Inferior parietal cortex (tissue), 1 donor: Measurements from ENCODE around the gene MIPEP.
A peak's percentile ranks its signal among the peaks of the same experiment; 100 is the strongest.
"Not testable (repeated sequence)": the region's sequence is repeated elsewhere in the genome, so short reads cannot be mapped to it uniquely, and the experiment has no call there.

Experiments
- DNase-seq: peaks from one replicate; pipeline ENCODE4 v3.0.0-alpha.2; 2016; ENCODE audit errors: extremely low spot score

Gene MIPEP

GRCh38 chr13:23889615-23890607 lies 711 bp upstream of the MIPEP start:
- peak; percentile 41 for DNase-seq

- DNase-seq: not testable (repeated sequence)
Observed at GRCh38 chr13:23884361-23884760, 4.8 kb downstream of the MIPEP start.

GRCh38 chr13:23883255-23883654 lies 5.9 kb downstream of the MIPEP start:
- DNase-seq: no peak

DNA sequence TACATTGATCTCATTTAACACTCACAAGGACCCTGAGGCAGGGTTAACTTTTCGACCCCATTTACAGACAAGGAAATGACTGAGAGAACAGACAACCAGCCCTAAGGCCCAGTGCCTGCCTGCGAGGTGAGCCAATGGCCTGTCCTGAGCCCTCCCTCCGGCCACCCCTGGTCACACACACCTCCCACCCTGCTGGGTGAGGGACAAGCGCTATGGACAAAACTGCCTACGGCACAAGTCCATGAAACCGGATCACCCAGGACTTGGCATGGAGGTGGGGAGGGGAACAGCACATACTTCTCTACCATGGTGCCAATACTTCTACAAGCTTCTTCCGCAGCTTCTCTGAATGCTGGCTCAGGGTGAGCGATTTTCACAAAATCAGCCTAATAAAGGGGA lies 7.8 kb downstream of the MIPEP start:
- not testable (repeated sequence) for DNase-seq

DNA sequence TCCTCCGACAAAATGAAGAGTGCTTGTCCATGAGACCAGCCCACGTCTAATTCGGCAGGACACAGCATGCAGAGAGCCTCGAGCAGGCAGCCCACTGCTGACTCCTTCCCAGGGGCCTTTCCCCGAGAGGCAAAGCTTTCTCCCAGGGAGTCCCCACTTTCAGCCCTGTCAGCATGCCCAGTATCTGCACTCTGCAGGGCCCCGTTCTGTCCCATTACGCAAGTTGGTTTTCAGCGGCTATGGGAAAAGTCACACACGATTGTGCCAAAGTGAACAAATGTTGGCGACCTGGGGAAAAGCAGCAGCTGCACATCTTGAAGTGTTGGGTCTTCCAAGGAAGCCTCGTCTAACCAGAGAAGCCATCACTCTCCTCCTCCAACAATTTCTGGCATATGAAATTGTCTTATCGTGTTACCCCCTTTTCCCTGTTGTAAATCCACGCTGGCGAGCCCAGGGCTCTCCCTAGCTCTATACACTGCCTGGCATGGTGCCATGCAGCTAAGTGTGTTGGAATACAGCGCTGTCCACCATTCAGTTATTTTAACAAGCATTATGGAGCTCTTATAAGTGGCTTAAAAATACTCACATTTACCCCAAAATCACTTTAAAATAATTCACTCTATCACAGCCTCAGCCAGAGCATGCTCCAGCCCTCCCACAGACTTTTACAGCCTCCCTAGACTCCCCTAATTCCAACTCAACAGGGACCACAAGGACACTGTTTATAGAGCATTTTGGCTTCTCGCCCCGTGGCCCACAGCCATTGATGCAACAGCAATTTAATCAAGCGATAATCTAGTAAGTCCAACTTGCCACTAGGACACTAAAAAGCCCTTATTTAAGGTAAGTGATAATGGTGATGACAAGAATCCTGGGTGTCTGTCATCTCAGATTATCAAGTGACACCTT lies 8.5 kb downstream of the MIPEP start:
- not testable (repeated sequence) for DNase-seq

DNA sequence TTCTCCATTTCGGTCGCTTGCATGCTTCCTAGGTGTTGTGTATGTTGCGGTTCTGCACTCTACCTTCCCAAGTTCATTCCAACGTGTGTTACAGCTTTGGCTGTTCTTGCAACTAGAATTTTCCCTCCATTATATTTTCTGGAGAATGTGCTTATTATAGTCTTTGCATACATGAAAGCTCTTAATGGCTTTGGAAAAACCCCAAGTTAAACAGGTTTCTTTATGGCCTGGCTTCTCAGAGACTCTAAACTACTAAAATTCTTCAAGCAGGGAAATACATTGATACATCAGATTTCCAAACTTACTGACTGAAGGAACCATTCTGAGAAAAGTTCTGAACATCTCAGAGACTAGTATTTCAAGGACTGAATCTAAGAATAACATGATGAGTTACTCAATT lies 11.9 kb downstream of the MIPEP start:
- no peak for DNase-seq

GRCh38 chr13:23876265-23876664 lies 12.9 kb downstream of the MIPEP start:
- DNase-seq: peak; percentile 54

DNA sequence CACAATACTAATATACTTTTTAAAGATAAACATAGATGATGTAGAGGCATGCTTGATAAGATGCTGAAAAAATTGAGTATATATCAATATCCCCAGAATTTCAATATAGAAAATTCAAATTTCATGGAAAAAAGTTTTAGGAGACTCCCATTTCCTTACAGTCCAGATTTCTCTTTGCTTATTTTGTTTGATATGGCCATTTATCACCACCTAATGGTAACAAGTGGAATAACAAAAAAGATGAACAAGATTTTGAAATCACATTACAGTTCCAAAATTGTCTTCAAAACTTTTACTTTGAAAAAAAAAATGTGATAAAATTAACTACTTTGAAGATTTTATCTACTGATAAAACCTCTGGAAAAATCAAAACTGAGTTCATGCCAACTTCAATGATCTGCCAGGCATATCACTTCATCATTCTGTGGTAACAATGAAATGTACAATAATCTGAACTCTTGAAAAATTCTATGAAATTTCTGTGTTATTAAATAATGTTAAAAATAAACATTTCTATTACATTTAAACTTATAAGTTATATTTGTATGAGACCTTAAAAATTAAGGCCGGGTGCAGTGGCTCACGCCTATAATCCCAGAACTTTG lies 17.5 kb downstream of the MIPEP start:
- peak; percentile 45 for DNase-seq

DNA sequence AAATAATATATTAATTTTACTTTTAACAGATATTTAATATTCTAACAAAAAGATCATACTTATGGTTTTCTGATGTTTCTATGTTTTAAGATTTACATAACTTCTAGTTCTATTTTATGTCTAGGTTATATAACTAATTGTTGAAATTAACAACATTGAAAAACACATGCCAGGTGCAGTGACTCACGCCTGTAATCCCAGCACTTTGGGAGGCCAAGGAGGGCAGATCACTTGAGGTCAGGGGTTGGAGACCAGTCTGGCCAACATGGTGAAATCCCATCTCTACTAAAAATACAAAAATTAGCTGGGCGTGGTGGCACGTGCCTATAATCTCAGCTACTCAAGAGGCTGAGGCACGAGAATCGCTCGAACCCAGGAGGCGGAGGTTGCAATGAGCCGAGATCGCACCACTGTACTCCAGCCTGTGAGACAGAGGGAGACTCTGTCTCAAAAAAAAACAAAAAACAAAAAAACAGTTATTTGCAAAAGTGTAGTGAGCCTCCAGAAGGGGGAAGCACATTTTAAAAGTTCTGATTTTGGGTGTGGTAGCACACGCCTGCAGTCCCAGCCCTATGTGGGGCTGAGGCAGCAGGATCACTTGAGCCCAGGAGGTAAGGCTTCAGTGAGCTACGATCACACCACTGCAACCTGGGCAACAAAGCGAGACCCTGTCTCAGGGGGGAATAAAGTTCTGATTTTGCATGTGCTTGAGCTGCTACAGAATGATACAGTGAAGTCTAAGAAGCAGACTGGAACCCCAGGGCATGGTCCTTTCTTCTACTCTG lies 18.7 kb downstream of the MIPEP start:
- no peak for DNase-seq

- no peak for DNase-seq
Observed at GRCh38 chr13:23868521-23868920, 20.7 kb downstream of the MIPEP start.

GRCh38 chr13:23867027-23867491 lies 22.1 kb downstream of the MIPEP start:
- DNase-seq: no peak

DNA sequence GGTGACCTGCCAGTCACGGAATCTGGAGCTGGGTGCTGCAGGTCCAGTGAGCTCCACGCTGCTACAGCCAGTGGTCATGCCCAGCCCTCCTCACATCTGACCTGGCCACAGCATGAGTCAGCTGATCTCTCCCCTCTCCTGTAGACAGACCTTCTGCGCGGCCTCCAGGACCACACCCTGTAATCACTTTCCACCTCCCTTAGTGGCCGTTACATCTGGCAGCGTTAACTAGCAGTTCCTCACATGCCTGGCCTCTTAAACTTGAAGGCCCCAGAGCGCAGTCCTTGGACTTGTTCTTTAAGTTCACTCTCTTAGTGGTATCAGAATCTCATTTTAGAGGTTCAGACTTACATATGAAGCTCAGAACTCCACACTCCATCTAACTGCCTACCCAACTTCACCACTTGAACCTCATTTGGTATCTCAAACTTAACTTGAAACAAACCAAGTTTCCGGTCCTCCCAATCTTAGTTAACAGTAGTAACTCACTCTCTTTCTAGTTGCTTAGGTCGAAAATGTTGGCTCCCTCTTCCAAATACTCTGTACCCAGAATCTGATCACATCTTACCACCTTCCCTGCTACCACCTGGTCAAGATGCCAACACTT lies 22.7 kb downstream of the MIPEP start:
- no peak for DNase-seq

DNA sequence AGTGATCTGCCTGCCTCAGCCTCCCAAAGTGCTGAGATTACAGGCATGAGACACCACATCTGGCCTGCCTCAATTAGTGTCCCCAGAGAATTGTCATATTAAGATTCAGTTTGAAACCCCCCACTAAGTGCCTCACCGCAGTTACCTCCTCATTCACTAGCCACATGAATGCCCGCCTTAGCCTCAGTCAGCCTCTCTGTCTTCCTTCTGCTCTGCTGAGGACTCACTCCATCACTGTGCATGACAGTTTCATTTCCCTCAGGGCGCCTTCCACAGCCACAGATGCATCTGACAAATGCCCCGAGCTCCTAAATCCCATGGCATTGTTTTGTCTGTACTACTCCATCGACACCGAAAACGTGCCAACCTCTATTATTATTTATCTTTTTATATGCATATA lies 23.3 kb downstream of the MIPEP start:
- no peak for DNase-seq

- DNase-seq: no peak
Observed at GRCh38 chr13:23865026-23865425, 24.2 kb downstream of the MIPEP start.

DNA sequence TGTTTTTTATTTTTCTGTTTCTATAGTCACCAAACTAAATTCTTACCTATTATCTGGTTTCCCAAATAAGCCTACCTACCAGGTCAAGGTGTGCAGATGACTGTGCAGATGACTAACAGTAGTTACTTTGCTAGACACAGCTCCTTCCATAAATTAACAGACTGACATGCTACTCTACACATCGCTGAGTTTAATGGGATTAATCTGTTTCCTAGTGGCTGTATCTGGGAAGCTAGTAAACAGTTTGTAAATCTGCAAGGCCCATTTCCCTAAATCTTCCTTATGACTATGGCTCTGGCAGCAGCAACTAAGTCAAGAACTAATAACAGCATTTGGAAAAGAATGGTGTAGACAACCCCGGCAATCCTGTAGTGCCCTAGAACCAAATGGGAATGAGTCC lies 27.9 kb downstream of the MIPEP start:
- DNase-seq: no peak

- no peak for DNase-seq
Observed at GRCh38 chr13:23859904-23860303, 29.3 kb downstream of the MIPEP start.

DNA sequence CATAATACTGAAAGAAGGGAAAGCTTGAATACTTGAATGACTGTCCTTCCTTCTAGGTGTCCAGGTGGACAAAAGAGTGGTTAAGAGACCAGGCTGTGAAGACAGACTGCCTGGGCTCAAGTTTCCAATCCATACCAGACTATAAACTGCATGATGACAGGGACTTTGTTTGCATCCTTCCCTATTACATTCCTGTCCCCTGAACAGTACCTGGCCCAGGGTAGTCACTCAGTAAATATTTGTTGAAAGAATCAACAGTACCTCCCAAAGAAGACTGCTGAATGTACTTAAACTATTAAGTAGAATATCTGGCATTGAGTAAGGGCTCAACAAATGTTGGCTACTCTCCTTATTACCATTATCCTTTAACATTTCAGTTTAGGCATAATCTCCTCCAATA lies 29.7 kb downstream of the MIPEP start:
- no peak for DNase-seq

DNA sequence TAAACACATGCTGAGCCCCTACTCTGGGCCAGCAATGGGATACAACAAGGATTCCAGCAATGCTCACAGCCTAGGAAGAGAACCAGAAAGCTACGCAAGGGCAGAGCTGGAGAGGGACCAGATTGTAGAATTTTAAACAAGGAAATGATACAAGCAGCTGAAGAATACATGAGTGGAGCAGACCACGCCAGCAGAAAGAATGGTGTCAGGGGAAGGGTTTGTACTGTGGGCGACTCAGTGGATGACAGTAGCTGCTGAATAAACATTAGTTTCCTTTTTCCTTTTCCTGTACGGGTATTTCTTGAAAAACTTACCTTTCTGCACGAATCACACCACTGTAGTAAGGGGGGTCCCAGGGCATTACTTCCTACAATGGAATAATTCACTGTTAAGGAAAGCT lies 30.7 kb downstream of the MIPEP start:
- no peak for DNase-seq

DNA sequence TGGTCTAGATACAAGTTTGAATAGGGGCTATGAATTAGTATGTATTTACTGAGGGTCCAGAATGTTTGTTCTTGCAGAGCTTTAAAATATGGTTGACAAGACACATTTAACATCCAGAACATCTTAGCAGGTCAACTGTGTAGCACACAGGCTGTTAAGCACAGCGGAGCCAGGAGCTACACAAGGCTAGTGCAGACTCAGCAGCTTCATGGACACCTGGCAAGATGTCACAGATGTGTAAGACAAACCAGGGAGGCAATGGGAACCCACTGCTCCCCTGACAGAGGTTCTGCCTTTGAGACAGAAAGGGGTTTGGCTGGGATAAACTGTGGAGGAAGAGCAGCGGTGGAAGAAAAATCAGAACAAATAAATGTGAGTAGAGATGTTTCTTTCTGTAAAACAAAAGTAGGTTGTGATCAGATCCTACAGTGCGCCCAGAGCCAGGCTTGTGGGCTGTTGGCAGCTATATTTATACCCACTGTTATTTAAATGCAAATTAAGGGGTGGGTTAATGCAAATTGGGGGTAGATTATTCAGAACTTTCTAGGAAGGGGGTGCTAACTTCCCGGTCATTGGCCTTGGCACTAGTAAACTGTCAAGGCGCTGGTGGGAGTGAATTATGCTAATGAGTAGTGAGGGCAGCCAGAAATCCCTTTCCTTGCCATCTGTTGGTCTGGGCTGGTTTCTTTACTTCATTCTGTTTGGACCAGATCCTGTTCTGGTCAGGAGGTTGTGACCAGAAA lies 33.0 kb downstream of the MIPEP start:
- DNase-seq: peak; percentile 24

GRCh38 chr13:23855360-23855759 lies 33.8 kb downstream of the MIPEP start:
- DNase-seq: no peak
